SK-N-SH (cell line): ENCODE measurements around the gene LURAP1L.

ENCODE experiments used
- CTCF ChIP-seq: fragments of 200-600 bp; sonication (generic); IDR thresholded peaks from 2 replicates; pipeline ENCODE4 v1.6.1; 2017; ENCODE audit warnings: antibody characterized with exemption, mild to moderate bottlenecking, moderate library complexity
- EZH2phosphoT487 ChIP-seq: fragments of 200-600 bp; sonication (generic); IDR thresholded peaks from 2 replicates; pipeline ENCODE4 v1.6.1; 2017; ENCODE audit warnings: low read depth, mixed run types, mild to moderate bottlenecking, antibody characterized with exemption, moderate library complexity, borderline replicate concordance
- FOSL2 ChIP-seq: IDR thresholded peaks from 2 replicates; pipeline ENCODE4 v1.4.0; 2012; ENCODE audit warnings: low read depth, mild to moderate bottlenecking, moderate library complexity, borderline replicate concordance
- NRF1 ChIP-seq: IDR thresholded peaks from 2 replicates; pipeline ENCODE4 v1.6.1; 2012; ENCODE audit warnings: low read depth, mild to moderate bottlenecking, low read length
- POLR2AphosphoS5 ChIP-seq: IDR thresholded peaks from 2 replicates; pipeline ENCODE4 v1.6.1; 2012; ENCODE audit warnings: low read depth, low read length
- RAD21 ChIP-seq: IDR thresholded peaks from 2 replicates; pipeline ENCODE4 v1.6.1; 2012; ENCODE audit warnings: mild to moderate bottlenecking, low read length
- SIN3A ChIP-seq: IDR thresholded peaks from 2 replicates; pipeline ENCODE4 v1.6.1; 2012; ENCODE audit warnings: low read depth, mild to moderate bottlenecking, low read length, moderate library complexity, borderline replicate concordance
- TEAD4 ChIP-seq: IDR thresholded peaks from 2 replicates; pipeline ENCODE4 v1.4.0; 2012; ENCODE audit warnings: mild to moderate bottlenecking, borderline replicate concordance; ENCODE audit not compliant: insufficient read depth
- USF1 ChIP-seq: IDR thresholded peaks from 2 replicates; pipeline ENCODE4 v1.4.0; 2012; ENCODE audit warnings: low read depth, borderline replicate concordance
- USF2 ChIP-seq: fragments of 150-350 bp; IDR thresholded peaks from 2 replicates; pipeline ENCODE4 v1.6.1; 2017; ENCODE audit warnings: antibody characterized with exemption, low read length, low read depth, borderline replicate concordance
- TF ChIP-seq, protein P1 (sequence below): IDR thresholded peaks from 2 replicates; pipeline ENCODE4 v1.6.1; 2012; ENCODE audit warnings: mild to moderate bottlenecking, low read depth, low read length, moderate library complexity
- TF ChIP-seq, protein P2 (sequence below): IDR thresholded peaks from 2 replicates; pipeline ENCODE4 v1.4.0; 2012; ENCODE audit warnings: low read depth
- TF ChIP-seq, protein P3 (sequence below): IDR thresholded peaks from 2 replicates; pipeline ENCODE4 v1.4.0; 2012; ENCODE audit warnings: low read depth, borderline replicate concordance
- TF ChIP-seq, protein P4 (sequence below): fragments of 150-350 bp; IDR thresholded peaks from 2 replicates; pipeline ENCODE4 v1.6.1; 2016; ENCODE audit warnings: mild to moderate bottlenecking, low read depth, low read length

DNA sequence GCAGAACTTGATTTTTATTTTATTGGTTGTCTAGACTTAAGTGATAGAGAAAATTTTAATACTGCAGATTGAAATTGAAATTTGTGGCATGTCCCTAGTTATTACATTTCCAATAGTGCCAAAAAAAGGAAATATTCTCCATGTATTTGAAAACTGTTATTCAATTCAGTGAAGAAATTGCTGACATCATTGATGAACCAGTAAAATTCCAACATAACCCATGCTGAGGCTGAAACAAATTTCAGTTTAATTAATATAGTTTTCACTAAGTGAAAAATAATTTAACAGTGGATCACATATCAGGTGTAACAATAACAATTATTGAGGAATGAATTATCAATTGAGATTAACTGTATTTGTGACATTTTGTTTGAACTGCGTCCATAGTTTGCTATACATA is 38.7 kb downstream of the LURAP1L start:
- TF ChIP-seq CTCF, result no peak
- no peak for TF ChIP-seq POLR2AphosphoS5
- TF ChIP-seq, protein P1, sequence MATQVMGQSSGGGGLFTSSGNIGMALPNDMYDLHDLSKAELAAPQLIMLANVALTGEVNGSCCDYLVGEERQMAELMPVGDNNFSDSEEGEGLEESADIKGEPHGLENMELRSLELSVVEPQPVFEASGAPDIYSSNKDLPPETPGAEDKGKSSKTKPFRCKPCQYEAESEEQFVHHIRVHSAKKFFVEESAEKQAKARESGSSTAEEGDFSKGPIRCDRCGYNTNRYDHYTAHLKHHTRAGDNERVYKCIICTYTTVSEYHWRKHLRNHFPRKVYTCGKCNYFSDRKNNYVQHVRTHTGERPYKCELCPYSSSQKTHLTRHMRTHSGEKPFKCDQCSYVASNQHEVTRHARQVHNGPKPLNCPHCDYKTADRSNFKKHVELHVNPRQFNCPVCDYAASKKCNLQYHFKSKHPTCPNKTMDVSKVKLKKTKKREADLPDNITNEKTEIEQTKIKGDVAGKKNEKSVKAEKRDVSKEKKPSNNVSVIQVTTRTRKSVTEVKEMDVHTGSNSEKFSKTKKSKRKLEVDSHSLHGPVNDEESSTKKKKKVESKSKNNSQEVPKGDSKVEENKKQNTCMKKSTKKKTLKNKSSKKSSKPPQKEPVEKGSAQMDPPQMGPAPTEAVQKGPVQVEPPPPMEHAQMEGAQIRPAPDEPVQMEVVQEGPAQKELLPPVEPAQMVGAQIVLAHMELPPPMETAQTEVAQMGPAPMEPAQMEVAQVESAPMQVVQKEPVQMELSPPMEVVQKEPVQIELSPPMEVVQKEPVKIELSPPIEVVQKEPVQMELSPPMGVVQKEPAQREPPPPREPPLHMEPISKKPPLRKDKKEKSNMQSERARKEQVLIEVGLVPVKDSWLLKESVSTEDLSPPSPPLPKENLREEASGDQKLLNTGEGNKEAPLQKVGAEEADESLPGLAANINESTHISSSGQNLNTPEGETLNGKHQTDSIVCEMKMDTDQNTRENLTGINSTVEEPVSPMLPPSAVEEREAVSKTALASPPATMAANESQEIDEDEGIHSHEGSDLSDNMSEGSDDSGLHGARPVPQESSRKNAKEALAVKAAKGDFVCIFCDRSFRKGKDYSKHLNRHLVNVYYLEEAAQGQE, result no peak
- TF ChIP-seq, protein P2, sequence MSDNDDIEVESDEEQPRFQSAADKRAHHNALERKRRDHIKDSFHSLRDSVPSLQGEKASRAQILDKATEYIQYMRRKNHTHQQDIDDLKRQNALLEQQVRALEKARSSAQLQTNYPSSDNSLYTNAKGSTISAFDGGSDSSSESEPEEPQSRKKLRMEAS, result no peak
- TF ChIP-seq, protein P3, sequence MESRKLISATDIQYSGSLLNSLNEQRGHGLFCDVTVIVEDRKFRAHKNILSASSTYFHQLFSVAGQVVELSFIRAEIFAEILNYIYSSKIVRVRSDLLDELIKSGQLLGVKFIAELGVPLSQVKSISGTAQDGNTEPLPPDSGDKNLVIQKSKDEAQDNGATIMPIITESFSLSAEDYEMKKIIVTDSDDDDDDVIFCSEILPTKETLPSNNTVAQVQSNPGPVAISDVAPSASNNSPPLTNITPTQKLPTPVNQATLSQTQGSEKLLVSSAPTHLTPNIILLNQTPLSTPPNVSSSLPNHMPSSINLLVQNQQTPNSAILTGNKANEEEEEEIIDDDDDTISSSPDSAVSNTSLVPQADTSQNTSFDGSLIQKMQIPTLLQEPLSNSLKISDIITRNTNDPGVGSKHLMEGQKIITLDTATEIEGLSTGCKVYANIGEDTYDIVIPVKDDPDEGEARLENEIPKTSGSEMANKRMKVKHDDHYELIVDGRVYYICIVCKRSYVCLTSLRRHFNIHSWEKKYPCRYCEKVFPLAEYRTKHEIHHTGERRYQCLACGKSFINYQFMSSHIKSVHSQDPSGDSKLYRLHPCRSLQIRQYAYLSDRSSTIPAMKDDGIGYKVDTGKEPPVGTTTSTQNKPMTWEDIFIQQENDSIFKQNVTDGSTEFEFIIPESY, result no peak
- no peak for TF ChIP-seq EZH2phosphoT487
- no peak for TF ChIP-seq USF1
- no peak for TF ChIP-seq FOSL2
- no peak for TF ChIP-seq TEAD4
- no peak for TF ChIP-seq USF2
- no peak for TF ChIP-seq NRF1
- no peak for TF ChIP-seq SIN3A
- no peak for TF ChIP-seq RAD21
- TF ChIP-seq, protein P4, sequence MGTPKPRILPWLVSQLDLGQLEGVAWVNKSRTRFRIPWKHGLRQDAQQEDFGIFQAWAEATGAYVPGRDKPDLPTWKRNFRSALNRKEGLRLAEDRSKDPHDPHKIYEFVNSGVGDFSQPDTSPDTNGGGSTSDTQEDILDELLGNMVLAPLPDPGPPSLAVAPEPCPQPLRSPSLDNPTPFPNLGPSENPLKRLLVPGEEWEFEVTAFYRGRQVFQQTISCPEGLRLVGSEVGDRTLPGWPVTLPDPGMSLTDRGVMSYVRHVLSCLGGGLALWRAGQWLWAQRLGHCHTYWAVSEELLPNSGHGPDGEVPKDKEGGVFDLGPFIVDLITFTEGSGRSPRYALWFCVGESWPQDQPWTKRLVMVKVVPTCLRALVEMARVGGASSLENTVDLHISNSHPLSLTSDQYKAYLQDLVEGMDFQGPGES, result no peak
